Spleen (tissue), 11 donors: ENCODE results near the gene KCNMB2. TPM values are rescaled to one million over a fixed set of nuclear protein-coding genes. Genes with fewer than 3 reads are reported as not detected.

Experiments
- DNase-seq: peaks from one replicate; pipeline ENCODE4 v3.0.0-alpha.2; 2020
- H3K27ac ChIP-seq, 8 donors: fragments of 200-600 bp; sonication (generic) in 7 of 8; 1 replicate in 4 of 8; 2 replicates in 4 of 8; pipeline versions ENCODE4 v1.5.0 to v1.8.0; 2016 to 2021; ENCODE audit warnings: inconsistent platforms in 4 of 8, mild to moderate bottlenecking in 4 of 8, moderate library complexity in 1 of 8
- H3K27me3 ChIP-seq, 7 donors: fragments of 200-600 bp; sonication (generic) in 6 of 7; replicated peaks in 1 of 7; 1 replicate in 4 of 7; 2 replicates in 3 of 7; pipeline versions ENCODE4 v1.5.0 to v1.8.0; 2016 to 2021; ENCODE audit warnings: inconsistent platforms in 3 of 7, mild to moderate bottlenecking in 1 of 7
- H3K36me3 ChIP-seq, 6 donors: fragments of 200-600 bp; sonication (generic) in 5 of 6; 1 replicate in 4 of 6; 2 replicates in 2 of 6; pipeline versions ENCODE4 v1.5.0 to v1.8.0; 2016 to 2021; ENCODE audit warnings: inconsistent platforms in 2 of 6
- H3K4me1 ChIP-seq, 6 donors: fragments of 200-600 bp; sonication (generic) in 5 of 6; 1 replicate in 3 of 6; 2 replicates in 3 of 6; pipeline versions ENCODE4 v1.5.0 to v1.8.0; 2016 to 2021; ENCODE audit warnings: inconsistent platforms in 3 of 6
- H3K4me3 ChIP-seq, 8 donors: fragments of 200-600 bp; sonication (generic) in 7 of 8; 1 replicate in 4 of 8; 2 replicates in 4 of 8; pipeline versions ENCODE4 v1.5.0 to v1.8.0; 2016 to 2021; ENCODE audit warnings: inconsistent platforms in 4 of 8, mild to moderate bottlenecking in 4 of 8, moderate library complexity in 2 of 8
- H3K9me3 ChIP-seq, 8 donors: fragments of 200-600 bp; sonication (generic) in 7 of 8; 1 replicate in 4 of 8; 2 replicates in 4 of 8; pipeline versions ENCODE4 v1.5.0 to v1.8.0; 2016 to 2021; ENCODE audit warnings: inconsistent platforms in 4 of 8
- CTCF ChIP-seq, 11 experiments: fragments of 200-600 bp in 7 of 11; fragments of 450-650 bp in 4 of 11; sonication (generic) in 4 of 11; IDR thresholded peaks in 8 of 11; conservative IDR thresholded peaks in 3 of 11; 1 replicate in 7 of 11; 2 replicates in 4 of 11; pipeline versions ENCODE4 v1.4.0 to v1.8.0; 2016 to 2021; ENCODE audit warnings: antibody characterized with exemption in 11 of 11, inconsistent platforms in 4 of 11, mild to moderate bottlenecking in 1 of 11
- POLR2A ChIP-seq, 3 donors: fragments of 450-650 bp; IDR thresholded peaks; one replicate each; pipeline ENCODE4 v1.5.1; 2017; ENCODE audit warnings: antibody characterized with exemption in 3 of 3, mild to moderate bottlenecking in 1 of 3
- POLR2AphosphoS5 ChIP-seq, 3 donors: sonication (generic); formaldehyde crosslinking; IDR thresholded peaks; one replicate each; pipeline ENCODE4 v1.5.1; 2017; ENCODE audit warnings: antibody characterized with exemption in 3 of 3
- WGBS, 5 donors: extraction: QIAGEN DNeasy Blood & Tissue Kit in 3 of 5; methylation state at CpG; one replicate each; pipeline versions ENCODE4 v1.1.5 to v1.1.7; 2013 to 2018; 5-methylcytosine and 5-hydroxymethylcytosine counted together
- intact Hi-C: fragments of 100-400 bp; cut with DNase I; formaldehyde crosslinking; loops from one replicate; pipeline ENCODE4 v1.15.0; 2023; ENCODE audit warnings: low total_unique reads
- polyA plus RNA-seq, 3 donors: library from polyadenylated mRNA; stranded (reverse); fragments of 200-250 nt; gene quantifications; one replicate each; pipeline ENCODE4 v1.2.1, GENCODE V29; 2013
- total RNA-seq, 7 donors: library from RNA; depleted of rRNA in 3 of 7; stranded (reverse); fragments of >200 nt in 3 of 7; fragmentation: NEBNext Ultra II Directional in 4 of 7; extraction: Animal tissue kit (Norgen Biotek cat#: 25700) in 4 of 7; gene quantifications; one replicate each; pipeline versions ENCODE4 v1.1.0 to v1.2.1, GENCODE V29; 2016 to 2021
- donor health status: healthy with polysubstance abuse.
- donor health status: DM: no; HTN: no; CAD: no; lungs with moderate emphysema.
- donor health status: DM: no; HTN: no; CAD: no.
- donor health status: Bipolar disorder and iron deficiency.
- donor health status: healthy.
- donor health status: DM: no; HTN: no; CAD: no.
- donor health status: DM: yes; HTN: yes; CAD: no.

KCNMB2 gene
- total and polyA plus RNA-seq, 10 donors = 0.03 to 0.70 (median 0.66) TPM; not detected in 5

- Histone ChIP-seq H3K27me3 (no peaks in the 10 kb centered on the region), H3K4me1 (no peaks in the 10 kb centered on the region), H3K4me3 (no peak overlapping the region), H3K36me3 (no peaks in the 10 kb centered on the region), H3K27ac (no peak overlapping the region), H3K9me3 (no peaks in the 10 kb centered on the region)
- WGBS, 5 donors = 75 to 87% (median 75%) methylated on average over 5 of the region's 5 CpGs
- intact Hi-C loops = no loop called here
- TF ChIP-seq POLR2A (IDR thresholded peaks at IDR 0.05) (no peak), POLR2AphosphoS5 (IDR thresholded peaks at IDR 0.05) (no peak), CTCF (IDR thresholded peaks at IDR 0.05 in 8 of 11, conservative IDR thresholded peaks at IDR 0.05 in 3 of 11) (no peak)
- DNase-seq = no peak
Measured at GRCh38 chr3:178768072-178768864, 232.0 kb downstream of the KCNMB2 start.

- no peak overlapping the region for H3K27ac ChIP-seq
- no peaks in the 10 kb centered on the region for H3K27me3 ChIP-seq
- H3K4me3 ChIP-seq = no peak overlapping the region
- TF ChIP-seq CTCF (IDR thresholded peaks at IDR 0.05 in 8 of 11, conservative IDR thresholded peaks at IDR 0.05 in 3 of 11) = no peak
- TF ChIP-seq POLR2A (IDR thresholded peaks at IDR 0.05) = no peak
- TF ChIP-seq POLR2AphosphoS5 (IDR thresholded peaks at IDR 0.05) = no peak
- no peaks in the 10 kb centered on the region for H3K4me1 ChIP-seq
- intact Hi-C loops = no loop called here
- DNase-seq = no peak
- 69 to 95% (median 86%) methylated on average over 3 of the region's 3 CpGs for WGBS, 5 donors
- no peaks in the 10 kb centered on the region for H3K36me3 ChIP-seq
- H3K9me3 ChIP-seq = no peaks in the 10 kb centered on the region
Measured at GRCh38 chr3:178771511-178771910, 235.3 kb downstream of the KCNMB2 start.

GRCh38 chr3:178772746-178773145, 236.5 kb downstream of the KCNMB2 start:
- Histone ChIP-seq H3K27me3 (no peaks in the 10 kb centered on the region), H3K27ac (no peak overlapping the region), H3K9me3 (no peaks in the 10 kb centered on the region), H3K4me3 (no peak overlapping the region), H3K36me3 (no peaks in the 10 kb centered on the region), H3K4me1 (no peaks in the 10 kb centered on the region)
- TF ChIP-seq CTCF (IDR thresholded peaks at IDR 0.05 in 8 of 11, conservative IDR thresholded peaks at IDR 0.05 in 3 of 11) (no peak), POLR2A (IDR thresholded peaks at IDR 0.05) (no peak), POLR2AphosphoS5 (IDR thresholded peaks at IDR 0.05) (no peak)
- DNase-seq = no peak
- 72 to 81% (median 78%) methylated on average over 4 of the region's 4 CpGs for WGBS, 5 donors
- intact Hi-C loops = no loop called here

GRCh38 chr3:178773358-178773757, 237.1 kb downstream of the KCNMB2 start:
- Histone ChIP-seq H3K27me3 (no peaks in the 10 kb centered on the region), H3K9me3 (no peaks in the 10 kb centered on the region), H3K4me3 (no peak overlapping the region), H3K4me1 (no peaks in the 10 kb centered on the region), H3K36me3 (no peaks in the 10 kb centered on the region), H3K27ac (no peak overlapping the region)
- WGBS, 5 donors = 83 to 97% (median 94%) methylated on average over 1 of the region's 1 CpG
- no peak for DNase-seq
- TF ChIP-seq POLR2AphosphoS5 (IDR thresholded peaks at IDR 0.05) (no peak), CTCF (IDR thresholded peaks at IDR 0.05 in 8 of 11, conservative IDR thresholded peaks at IDR 0.05 in 3 of 11) (no peak)
- intact Hi-C loops = no loop called here
